HepG2 (cell line): ENCODE data around the gene TRIM31. TPM values are rescaled to one million over a fixed set of nuclear protein-coding genes. Genes with fewer than 3 reads are reported as not detected.

Experiments
- CBX1 ChIP-seq: IDR thresholded peaks from one replicate; pipeline ENCODE4 v1.6.1; 2016; ENCODE audit warnings: antibody characterized with exemption, low read depth
- CHD2 ChIP-seq: IDR thresholded peaks from 2 replicates; pipeline ENCODE4 v1.6.1; 2011; ENCODE audit warnings: low read depth, low read length, improper control_type of control experiment
- EEA1 ChIP-seq: sonication (generic); formaldehyde crosslinking; IDR thresholded peaks from 2 replicates; pipeline ENCODE4 v1.5.1; 2020; ENCODE audit warnings: mild to moderate bottlenecking, missing genetic modification reagents, borderline replicate concordance
- FOSL2 ChIP-seq: sonication (generic); formaldehyde crosslinking; IDR thresholded peaks from 2 replicates; pipeline ENCODE4 v1.4.0; 2020; ENCODE audit warnings: missing genetic modification reagents
- HDAC1 ChIP-seq: sonication (generic); formaldehyde crosslinking; IDR thresholded peaks from 2 replicates; pipeline ENCODE4 v1.5.1; 2020; ENCODE audit warnings: mild to moderate bottlenecking, missing genetic modification reagents
- JUN ChIP-seq: sonication (generic); formaldehyde crosslinking; IDR thresholded peaks from 2 replicates; pipeline ENCODE4 v1.4.0; 2020; ENCODE audit warnings: mild to moderate bottlenecking, missing genetic modification reagents
- MYC ChIP-seq: sonication (generic); formaldehyde crosslinking; IDR thresholded peaks from 2 replicates; pipeline ENCODE4 v1.9.0; 2021; ENCODE audit warnings: missing genetic modification reagents, borderline replicate concordance
- NFKBIZ ChIP-seq: IDR thresholded peaks from 2 replicates; pipeline ENCODE4 v1.6.1; 2018; ENCODE audit warnings: missing genetic modification reagents, missing compliant biosample characterization
- POLR2A ChIP-seq, 2 experiments: IDR thresholded peaks; 2 replicates each; pipeline ENCODE4 v1.6.1; 2011; ENCODE audit warnings: low read depth in 2 of 2, low read length in 2 of 2, mild to moderate bottlenecking in 1 of 2, moderate library complexity in 1 of 2; ENCODE audit not compliant: insufficient read depth in 1 of 2
- SP1 ChIP-seq, 2 experiments: fragments of 450-650 bp in 1 of 2; sonication (generic) in 1 of 2; formaldehyde crosslinking in 1 of 2; IDR thresholded peaks; 2 replicates each; pipeline versions ENCODE4 v1.4.0 to v1.6.1; 2016 to 2020; ENCODE audit warnings: missing genetic modification reagents in 1 of 2
- ZFYVE20 ChIP-seq: sonication (generic); formaldehyde crosslinking; IDR thresholded peaks from 2 replicates; pipeline ENCODE4 v1.8.0; 2023; ENCODE audit warnings: low read depth, mild to moderate bottlenecking, moderate library complexity, missing genetic modification reagents, borderline replicate concordance
- ZNF326 ChIP-seq: sonication (generic); formaldehyde crosslinking; IDR thresholded peaks from 2 replicates; pipeline ENCODE4 v1.4.0; 2020; ENCODE audit warnings: missing genetic modification reagents, borderline replicate concordance
- ZNF615 ChIP-seq: sonication (generic); formaldehyde crosslinking; IDR thresholded peaks from 2 replicates; pipeline ENCODE4 v1.5.0; 2020; ENCODE audit warnings: mild to moderate bottlenecking, missing genetic modification reagents, borderline replicate concordance
- ZNF674 ChIP-seq: sonication (generic); formaldehyde crosslinking; IDR thresholded peaks from 2 replicates; pipeline ENCODE4 v1.5.0; 2020; ENCODE audit warnings: low read depth, mild to moderate bottlenecking, missing genetic modification reagents
- ZNF790 ChIP-seq: sonication (generic); formaldehyde crosslinking; IDR thresholded peaks from 2 replicates; pipeline ENCODE4 v1.8.0; 2022; ENCODE audit warnings: missing genetic modification reagents, mild to moderate bottlenecking, borderline replicate concordance
- ZNF883 ChIP-seq: sonication (generic); formaldehyde crosslinking; IDR thresholded peaks from 2 replicates; pipeline ENCODE4 v1.5.1; 2020; ENCODE audit warnings: mild to moderate bottlenecking, missing genetic modification reagents; ENCODE audit errors: not compliant biosample characterization
- polyA plus RNA-seq, 8 experiments: library from polyadenylated mRNA; depleted of rRNA in 3 of 8; stranded (reverse) in 7 of 8; unstranded in 1 of 8; fragments of >200 nt; fragmentation: Illumina TruSeq in 4 of 8; extraction: Trizol in 4 of 8; gene quantifications; 2 replicates each; pipeline versions ENCODE4 v1.2.1 to v1.2.3, GENCODE V29; 2011 to 2016; ENCODE audit warnings: low read depth in 4 of 8, missing spikeins in 1 of 8, mixed read lengths in 1 of 8; ENCODE audit not compliant: insufficient read depth in 1 of 8
- total RNA-seq, 5 experiments: library from RNA; depleted of rRNA; stranded (reverse); fragments of >200 nt; fragmentation: Illumina TruSeq; extraction: Trizol; gene quantifications; 2 replicates each; pipeline ENCODE4 v1.2.3, GENCODE V29; 2016; ENCODE audit warnings: low read depth in 1 of 5
- TF ChIP-seq, protein P1 (sequence below): sonication (generic); formaldehyde crosslinking; IDR thresholded peaks from 2 replicates; pipeline ENCODE4 v1.4.0; 2020; ENCODE audit warnings: low read depth, missing genetic modification reagents
- TF ChIP-seq, protein P2 (sequence below): sonication (generic); formaldehyde crosslinking; IDR thresholded peaks from 2 replicates; pipeline ENCODE4 v1.5.0; 2020; ENCODE audit warnings: missing genetic modification reagents
- TF ChIP-seq, protein P3 (sequence below): fragments of 450-650 bp; IDR thresholded peaks from 2 replicates; pipeline ENCODE4 v1.6.1; 2016
- TF ChIP-seq, protein P4 (sequence below): IDR thresholded peaks from 2 replicates; pipeline ENCODE4 v1.4.0; 2020; ENCODE audit warnings: mild to moderate bottlenecking, missing genetic modification reagents

TRIM31 gene
- total and polyA plus RNA-seq, 2 of the 13 experiments (the other 11 are each of a cell fraction or from before 2014, with no cell fraction given) = 0.13 to 0.51 TPM

DNA sequence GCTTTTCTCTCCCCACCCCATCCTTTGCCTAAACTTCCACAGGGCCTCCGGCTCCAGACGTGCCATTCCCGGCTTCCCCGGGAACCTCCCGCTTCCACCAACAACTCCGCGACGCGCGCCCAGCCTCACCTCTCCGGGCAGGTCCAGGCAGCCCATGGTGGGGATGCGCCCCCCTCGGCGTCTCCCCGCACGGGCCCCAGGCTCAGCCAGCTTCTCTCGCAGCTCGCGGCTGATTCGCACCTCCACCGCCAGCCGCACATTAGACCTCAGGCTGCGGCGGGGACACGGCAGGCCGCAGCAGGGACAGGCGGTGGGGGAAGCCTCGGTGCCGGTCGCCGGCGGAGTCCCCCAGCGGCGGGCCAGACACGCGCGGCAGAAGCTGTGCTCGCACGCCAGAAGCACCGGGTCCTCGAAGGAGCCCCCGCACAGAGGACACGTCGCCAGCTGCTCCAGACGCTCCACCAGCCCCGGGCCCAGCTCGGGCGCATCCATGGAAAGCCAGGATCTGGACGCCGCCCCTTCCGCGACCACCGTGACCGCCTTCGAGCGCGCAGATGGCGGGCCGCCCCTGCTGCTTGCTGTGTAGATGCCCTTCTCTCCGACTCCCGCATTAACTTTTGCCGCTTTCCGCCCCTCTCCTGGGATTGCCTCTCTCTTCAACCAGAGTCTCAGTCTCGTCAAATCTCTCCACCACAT is 37.6 kb downstream of the TRIM31 start, which contains the start of gene RNF39 (continued):
- TF ChIP-seq, protein P1, sequence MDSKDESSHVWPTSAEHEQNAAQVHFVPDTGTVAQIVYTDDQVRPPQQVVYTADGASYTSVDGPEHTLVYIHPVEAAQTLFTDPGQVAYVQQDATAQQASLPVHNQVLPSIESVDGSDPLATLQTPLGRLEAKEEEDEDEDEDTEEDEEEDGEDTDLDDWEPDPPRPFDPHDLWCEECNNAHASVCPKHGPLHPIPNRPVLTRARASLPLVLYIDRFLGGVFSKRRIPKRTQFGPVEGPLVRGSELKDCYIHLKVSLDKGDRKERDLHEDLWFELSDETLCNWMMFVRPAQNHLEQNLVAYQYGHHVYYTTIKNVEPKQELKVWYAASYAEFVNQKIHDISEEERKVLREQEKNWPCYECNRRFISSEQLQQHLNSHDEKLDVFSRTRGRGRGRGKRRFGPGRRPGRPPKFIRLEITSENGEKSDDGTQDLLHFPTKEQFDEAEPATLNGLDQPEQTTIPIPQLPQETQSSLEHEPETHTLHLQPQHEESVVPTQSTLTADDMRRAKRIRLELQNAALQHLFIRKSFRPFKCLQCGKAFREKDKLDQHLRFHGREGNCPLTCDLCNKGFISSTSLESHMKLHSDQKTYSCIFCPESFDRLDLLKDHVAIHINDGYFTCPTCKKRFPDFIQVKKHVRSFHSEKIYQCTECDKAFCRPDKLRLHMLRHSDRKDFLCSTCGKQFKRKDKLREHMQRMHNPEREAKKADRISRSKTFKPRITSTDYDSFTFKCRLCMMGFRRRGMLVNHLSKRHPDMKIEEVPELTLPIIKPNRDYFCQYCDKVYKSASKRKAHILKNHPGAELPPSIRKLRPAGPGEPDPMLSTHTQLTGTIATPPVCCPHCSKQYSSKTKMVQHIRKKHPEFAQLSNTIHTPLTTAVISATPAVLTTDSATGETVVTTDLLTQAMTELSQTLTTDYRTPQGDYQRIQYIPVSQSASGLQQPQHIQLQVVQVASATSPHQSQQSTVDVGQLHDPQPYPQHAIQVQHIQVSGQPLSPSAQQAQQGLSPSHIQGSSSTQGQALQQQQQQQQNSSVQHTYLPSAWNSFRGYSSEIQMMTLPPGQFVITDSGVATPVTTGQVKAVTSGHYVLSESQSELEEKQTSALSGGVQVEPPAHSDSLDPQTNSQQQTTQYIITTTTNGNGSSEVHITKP (CRISPR knock-in tag) = no peak
- TF ChIP-seq ZNF674 (CRISPR knock-in tag) (no peak), ZNF615 (no peak), EEA1 (CRISPR knock-in tag) (no peak), MYC (CRISPR knock-in tag) (peak; percentile 34; the same call in 1 of the 2 replicates), CBX1 (no peak), ZNF326 (CRISPR knock-in tag) (no peak), ZNF790 (CRISPR knock-in tag) (0 out of 2 replicates have a peak, but pooled peaks have one; percentile 71), ZFYVE20 (CRISPR knock-in tag) (0 out of 2 replicates have a peak, but pooled peaks have one; percentile 34), ZNF883 (CRISPR knock-in tag) (no peak), JUN (CRISPR knock-in tag) (no peak), POLR2A (IDR thresholded peaks at IDR 0.05; ENCODE audit: insufficient read depth in 1 of 2, low read depth in 2 of 2, low read length in 2 of 2) (no peak), FOSL2 (CRISPR knock-in tag) (no peak), SP1 (IDR thresholded peaks at IDR 0.05) (no peak), SP1 (CRISPR knock-in tag; IDR thresholded peaks at IDR 0.05) (no peak), HDAC1 (0 out of 2 replicates have a peak, but pooled peaks have one; percentile 33), CHD2 (no peak), NFKBIZ (CRISPR knock-in tag) (no peak)
- TF ChIP-seq, protein P2, sequence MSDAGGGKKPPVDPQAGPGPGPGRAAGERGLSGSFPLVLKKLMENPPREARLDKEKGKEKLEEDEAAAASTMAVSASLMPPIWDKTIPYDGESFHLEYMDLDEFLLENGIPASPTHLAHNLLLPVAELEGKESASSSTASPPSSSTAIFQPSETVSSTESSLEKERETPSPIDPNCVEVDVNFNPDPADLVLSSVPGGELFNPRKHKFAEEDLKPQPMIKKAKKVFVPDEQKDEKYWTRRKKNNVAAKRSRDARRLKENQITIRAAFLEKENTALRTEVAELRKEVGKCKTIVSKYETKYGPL (CRISPR knock-in tag) = no peak
- TF ChIP-seq, protein P3, sequence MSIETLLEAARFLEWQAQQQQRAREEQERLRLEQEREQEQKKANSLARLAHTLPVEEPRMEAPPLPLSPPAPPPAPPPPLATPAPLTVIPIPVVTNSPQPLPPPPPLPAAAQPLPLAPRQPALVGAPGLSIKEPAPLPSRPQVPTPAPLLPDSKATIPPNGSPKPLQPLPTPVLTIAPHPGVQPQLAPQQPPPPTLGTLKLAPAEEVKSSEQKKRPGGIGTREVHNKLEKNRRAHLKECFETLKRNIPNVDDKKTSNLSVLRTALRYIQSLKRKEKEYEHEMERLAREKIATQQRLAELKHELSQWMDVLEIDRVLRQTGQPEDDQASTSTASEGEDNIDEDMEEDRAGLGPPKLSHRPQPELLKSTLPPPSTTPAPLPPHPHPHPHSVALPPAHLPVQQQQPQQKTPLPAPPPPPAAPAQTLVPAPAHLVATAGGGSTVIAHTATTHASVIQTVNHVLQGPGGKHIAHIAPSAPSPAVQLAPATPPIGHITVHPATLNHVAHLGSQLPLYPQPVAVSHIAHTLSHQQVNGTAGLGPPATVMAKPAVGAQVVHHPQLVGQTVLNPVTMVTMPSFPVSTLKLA = no peak
- TF ChIP-seq, protein P4, sequence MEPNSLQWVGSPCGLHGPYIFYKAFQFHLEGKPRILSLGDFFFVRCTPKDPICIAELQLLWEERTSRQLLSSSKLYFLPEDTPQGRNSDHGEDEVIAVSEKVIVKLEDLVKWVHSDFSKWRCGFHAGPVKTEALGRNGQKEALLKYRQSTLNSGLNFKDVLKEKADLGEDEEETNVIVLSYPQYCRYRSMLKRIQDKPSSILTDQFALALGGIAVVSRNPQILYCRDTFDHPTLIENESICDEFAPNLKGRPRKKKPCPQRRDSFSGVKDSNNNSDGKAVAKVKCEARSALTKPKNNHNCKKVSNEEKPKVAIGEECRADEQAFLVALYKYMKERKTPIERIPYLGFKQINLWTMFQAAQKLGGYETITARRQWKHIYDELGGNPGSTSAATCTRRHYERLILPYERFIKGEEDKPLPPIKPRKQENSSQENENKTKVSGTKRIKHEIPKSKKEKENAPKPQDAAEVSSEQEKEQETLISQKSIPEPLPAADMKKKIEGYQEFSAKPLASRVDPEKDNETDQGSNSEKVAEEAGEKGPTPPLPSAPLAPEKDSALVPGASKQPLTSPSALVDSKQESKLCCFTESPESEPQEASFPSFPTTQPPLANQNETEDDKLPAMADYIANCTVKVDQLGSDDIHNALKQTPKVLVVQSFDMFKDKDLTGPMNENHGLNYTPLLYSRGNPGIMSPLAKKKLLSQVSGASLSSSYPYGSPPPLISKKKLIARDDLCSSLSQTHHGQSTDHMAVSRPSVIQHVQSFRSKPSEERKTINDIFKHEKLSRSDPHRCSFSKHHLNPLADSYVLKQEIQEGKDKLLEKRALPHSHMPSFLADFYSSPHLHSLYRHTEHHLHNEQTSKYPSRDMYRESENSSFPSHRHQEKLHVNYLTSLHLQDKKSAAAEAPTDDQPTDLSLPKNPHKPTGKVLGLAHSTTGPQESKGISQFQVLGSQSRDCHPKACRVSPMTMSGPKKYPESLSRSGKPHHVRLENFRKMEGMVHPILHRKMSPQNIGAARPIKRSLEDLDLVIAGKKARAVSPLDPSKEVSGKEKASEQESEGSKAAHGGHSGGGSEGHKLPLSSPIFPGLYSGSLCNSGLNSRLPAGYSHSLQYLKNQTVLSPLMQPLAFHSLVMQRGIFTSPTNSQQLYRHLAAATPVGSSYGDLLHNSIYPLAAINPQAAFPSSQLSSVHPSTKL (CRISPR knock-in tag) = no peak
